NT2/D1 (cell line): ENCODE data around the gene TUFM.
"Not testable (repeated sequence)": the region's sequence is repeated elsewhere in the genome, so short reads cannot be mapped to it uniquely, and the experiment has no call there.

Source experiments
- DNase-seq: peaks from one replicate; pipeline ENCODE4 v3.0.0-alpha.2; 2011; ENCODE audit warnings: low read depth, low spot score
- H3K27me3 ChIP-seq: 2 replicates; pipeline ENCODE4 v1.6.0; 2011; ENCODE audit warnings: mild to moderate bottlenecking; ENCODE audit not compliant: insufficient read length, insufficient read depth
- H3K36me3 ChIP-seq: 2 replicates; pipeline ENCODE4 v1.6.1; 2011; ENCODE audit warnings: mild to moderate bottlenecking, low read length, mixed read lengths; ENCODE audit not compliant: insufficient read depth, insufficient read length
- H3K4me1 ChIP-seq: 2 replicates; pipeline ENCODE4 v1.5.1; 2011; ENCODE audit not compliant: insufficient read depth, insufficient read length
- H3K4me3 ChIP-seq: 2 replicates; pipeline ENCODE4 v1.5.1; 2011; ENCODE audit warnings: low read depth; ENCODE audit not compliant: insufficient read length
- H3K9ac ChIP-seq: 2 replicates; pipeline ENCODE4 v1.6.0; 2011; ENCODE audit warnings: low read depth; ENCODE audit not compliant: insufficient read length
- H3K9me3 ChIP-seq: 2 replicates; pipeline ENCODE4 v1.5.1; 2011; ENCODE audit warnings: mild to moderate bottlenecking, low read length; ENCODE audit not compliant: insufficient read depth
- SUZ12 ChIP-seq: IDR thresholded peaks from 2 replicates; pipeline ENCODE4 v1.6.1; 2011; ENCODE audit not compliant: insufficient read length, insufficient read depth; ENCODE audit errors: extremely low read depth
- YY1 ChIP-seq: IDR thresholded peaks from 2 replicates; pipeline ENCODE4 v1.6.1; 2011; ENCODE audit not compliant: insufficient read length, insufficient read depth
- ZNF274 ChIP-seq: IDR thresholded peaks from 2 replicates; pipeline ENCODE4 v1.6.1; 2011; ENCODE audit warnings: mild to moderate bottlenecking, low read depth, low read length

The TUFM gene

DNA sequence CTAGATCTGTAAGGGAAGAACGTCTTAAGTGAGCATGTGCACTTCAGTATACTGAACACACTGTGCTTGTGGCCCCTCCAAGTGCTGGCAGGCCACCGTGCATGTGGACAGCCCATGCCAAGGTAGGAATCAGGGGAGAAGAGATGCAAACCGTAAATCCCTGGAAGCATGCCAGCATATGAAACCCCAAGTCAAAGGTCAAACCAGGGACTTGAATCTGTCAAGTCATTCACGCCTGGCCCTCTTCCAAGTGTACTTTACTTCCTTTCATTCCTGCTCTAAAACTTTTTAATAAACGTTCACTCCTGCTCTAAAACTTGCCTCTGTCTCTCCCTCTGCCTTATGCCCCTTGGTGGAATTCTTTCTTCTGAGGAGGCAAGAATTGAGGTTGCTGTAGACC, 26.1 kb downstream of the TUFM start:
- no peak for DNase-seq
- TF ChIP-seq YY1 = no peak
- no peak for TF ChIP-seq ZNF274
- TF ChIP-seq SUZ12 = no peak

GRCh38 chr16:28807445-28808120, 38.6 kb downstream of the TUFM start:
- not testable (repeated sequence) for H3K27me3 ChIP-seq

More for the DNA sequence above, 26.1 kb downstream of the TUFM start:
- Histone ChIP-seq H3K36me3 (peaks cover 14% of the 10 kb centered on the region), H3K27me3 (no peaks in the 10 kb centered on the region), H3K4me3 (no peak overlapping the region), H3K9ac (no peak overlapping the region), H3K9me3 (no peaks in the 10 kb centered on the region; the same call in 1 of the 2 replicates), H3K4me1 (peaks cover 3% of the 10 kb centered on the region)

GRCh38 chr16:28802235-28803019, 43.7 kb downstream of the TUFM start:
- H3K9ac ChIP-seq, H3K4me3 ChIP-seq, DNase-seq, H3K27me3 ChIP-seq, H3K9me3 ChIP-seq, H3K36me3 ChIP-seq, H3K4me1 ChIP-seq: not testable (repeated sequence)

More at GRCh38 chr16:28807445-28808120, 38.6 kb downstream of the TUFM start:
- not testable (repeated sequence) for H3K4me1 ChIP-seq, DNase-seq, H3K36me3 ChIP-seq, H3K4me3 ChIP-seq, H3K9me3 ChIP-seq, H3K9ac ChIP-seq
